ENCODE measurements around the gene PBXIP1.
A peak's percentile ranks its signal among the peaks of the same experiment; 100 is the strongest.

Gene PBXIP1

GRCh38 chr1:154955039-154955717, 721 bp downstream of the PBXIP1 start:
- no peak for DNase-seq

DNA sequence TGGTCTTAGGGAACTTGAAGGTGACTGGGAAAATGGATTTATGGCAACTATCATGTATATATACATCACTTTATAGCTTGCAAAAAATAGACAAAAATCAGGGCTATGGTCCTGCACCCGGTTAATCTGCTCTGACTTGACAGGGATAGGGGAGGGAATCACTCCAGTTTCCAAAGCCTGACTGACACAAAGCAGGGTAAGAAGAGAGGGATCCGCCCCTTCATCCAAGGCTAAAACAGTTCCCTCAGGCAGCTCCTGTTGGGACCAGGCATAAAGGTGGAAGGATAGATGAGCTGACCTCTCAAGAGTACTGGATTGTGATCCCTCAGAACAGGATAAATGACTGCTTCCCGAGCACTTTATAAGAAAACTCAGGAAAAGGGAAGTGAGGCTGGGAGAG, 1.4 kb downstream of the PBXIP1 start:
- DNase-seq = no peak

DNA sequence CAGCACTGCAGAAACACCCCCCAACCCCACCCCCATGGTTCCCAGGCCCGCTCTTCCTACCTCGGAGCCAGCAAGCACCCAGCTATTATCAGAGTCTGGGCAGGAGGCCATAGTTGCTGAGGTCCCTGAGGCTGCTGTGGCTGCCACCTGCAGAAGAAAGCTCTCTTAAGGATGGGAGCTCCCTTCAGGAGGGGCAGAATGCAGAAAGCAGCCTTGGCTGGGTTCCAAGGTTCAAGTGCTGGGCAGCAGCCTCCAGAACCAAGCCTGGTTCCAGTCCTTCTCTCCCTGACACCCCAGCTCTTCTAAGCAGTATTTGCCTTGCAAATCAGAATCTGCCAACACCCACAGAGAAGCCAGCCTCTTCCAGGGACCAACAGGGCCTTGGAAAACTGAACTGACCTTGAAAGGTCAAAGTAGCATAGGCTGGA, 2.3 kb downstream of the PBXIP1 start:
- DNase-seq = no peak

- no peak for DNase-seq
Observed at GRCh38 chr1:154952664-154953063, 3.2 kb downstream of the PBXIP1 start.

DNA sequence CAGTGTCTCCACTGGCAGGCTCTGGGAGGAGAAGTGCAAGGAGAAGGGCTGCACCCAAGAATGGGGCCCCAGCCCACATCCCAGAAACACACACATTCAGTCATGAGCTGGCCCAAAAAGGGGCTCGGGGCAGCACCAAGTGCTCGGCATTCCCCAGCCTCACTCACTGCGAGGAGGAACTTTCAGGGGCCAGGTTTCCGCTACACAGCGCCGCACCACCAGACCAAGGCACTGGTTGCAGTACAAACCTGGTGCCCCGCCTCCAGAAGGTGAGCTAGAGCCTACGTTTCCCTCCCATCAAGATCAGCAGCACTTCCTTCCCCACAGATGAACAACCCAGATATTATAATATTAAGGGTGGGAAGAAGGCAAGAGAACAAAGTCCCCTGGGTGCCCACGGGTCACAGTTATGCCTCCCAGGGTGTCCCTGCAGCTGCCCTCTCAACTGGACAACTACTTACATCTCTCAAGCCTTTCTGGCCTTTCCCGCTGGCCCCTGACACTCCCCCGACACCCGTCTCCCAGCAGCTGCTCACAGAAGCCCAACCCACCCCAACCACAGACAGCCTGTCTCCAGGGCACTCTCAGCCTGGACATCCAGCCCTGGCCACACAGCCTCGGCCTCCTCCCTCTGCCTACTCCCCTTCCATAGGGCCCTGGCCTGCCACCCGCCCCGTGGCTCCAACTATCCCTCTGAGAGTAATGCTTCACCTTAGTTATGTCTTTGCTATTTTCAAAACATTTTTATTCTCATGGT, 3.8 kb downstream of the PBXIP1 start:
- DNase-seq = no peak

- no peak for DNase-seq
Observed at GRCh38 chr1:154948079-154948478, 7.8 kb downstream of the PBXIP1 start.

GRCh38 chr1:154945962-154946850, 9.7 kb downstream of the PBXIP1 start:
- DNase-seq = no peak

DNA sequence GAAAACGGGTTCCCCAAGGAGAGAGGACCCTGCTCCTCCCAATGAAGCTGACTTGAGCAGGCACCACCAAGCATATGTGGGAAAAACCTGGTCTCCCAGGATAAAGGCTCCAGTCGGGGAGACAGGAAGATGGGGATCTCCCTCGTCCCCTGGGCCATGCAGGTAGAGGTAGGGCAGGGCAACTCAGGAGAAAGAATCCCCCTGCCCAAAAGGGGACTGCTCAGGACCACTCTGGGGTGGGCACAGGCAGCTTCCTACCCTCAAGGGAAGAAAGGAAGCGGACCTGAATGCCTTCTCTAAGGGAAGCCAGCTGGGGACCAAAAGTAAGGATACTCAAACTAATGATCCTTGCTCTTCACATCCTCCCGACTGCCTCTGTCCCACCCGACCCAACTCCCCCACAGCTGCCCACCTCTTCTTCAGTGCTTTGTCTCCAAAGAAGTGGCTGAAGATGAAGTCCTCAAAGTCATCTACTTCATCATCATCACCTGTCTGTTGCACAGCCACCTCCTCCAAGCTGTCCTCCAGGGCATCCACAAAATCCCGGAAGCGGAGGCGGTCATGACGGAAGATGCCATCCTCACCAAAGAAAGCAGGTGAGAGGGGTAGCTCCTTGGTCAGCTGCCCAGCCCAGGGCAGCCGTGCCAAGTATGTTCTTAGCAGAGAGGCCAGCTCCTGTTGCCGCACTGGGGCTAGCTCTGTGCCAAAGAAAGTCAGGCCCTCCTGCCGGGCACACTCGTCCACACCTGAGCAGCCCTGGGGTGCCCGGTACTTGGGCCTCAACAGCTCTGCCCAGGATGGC, 10.5 kb downstream of the PBXIP1 start:
- no peak for DNase-seq

DNA sequence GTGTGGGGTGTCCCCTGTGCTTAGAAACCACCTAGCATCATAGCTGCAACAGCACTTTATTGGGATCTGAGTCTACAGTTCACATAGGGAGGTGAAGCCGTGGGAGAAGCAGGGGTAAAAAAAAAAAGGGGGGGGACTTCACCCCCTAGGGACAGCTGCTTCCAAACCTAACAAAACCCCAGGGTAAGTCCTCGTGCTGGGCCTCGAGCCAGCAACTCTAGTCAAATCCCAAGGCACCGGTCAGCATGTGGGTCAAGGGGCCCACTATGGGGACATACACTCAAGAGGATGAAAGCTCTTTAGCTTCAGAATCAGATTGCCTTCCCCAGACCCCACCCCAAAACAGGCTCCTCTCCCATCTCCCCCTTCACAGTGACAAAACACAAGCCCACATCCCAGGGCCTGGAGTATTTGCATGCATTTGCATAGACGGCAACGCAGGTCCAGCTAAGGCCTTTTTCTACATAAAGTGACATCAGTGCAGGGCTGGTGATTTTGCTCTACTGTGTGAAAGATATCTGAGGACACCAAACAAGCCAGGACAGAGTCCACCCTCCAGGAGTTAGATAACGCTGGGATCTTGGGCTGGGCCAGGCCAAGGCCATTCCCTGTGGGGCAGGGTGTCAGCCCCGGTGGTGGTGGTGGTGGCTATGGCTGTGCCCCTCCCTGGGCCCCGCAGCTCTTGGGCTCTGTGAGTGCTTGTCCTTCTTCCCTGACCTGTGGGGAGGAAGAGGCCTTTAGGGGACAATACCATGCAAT, 11.3 kb downstream of the PBXIP1 start:
- no peak for DNase-seq

GRCh38 chr1:154943649-154944400, 12.1 kb downstream of the PBXIP1 start:
- DNase-seq = peak; percentile 28

DNA sequence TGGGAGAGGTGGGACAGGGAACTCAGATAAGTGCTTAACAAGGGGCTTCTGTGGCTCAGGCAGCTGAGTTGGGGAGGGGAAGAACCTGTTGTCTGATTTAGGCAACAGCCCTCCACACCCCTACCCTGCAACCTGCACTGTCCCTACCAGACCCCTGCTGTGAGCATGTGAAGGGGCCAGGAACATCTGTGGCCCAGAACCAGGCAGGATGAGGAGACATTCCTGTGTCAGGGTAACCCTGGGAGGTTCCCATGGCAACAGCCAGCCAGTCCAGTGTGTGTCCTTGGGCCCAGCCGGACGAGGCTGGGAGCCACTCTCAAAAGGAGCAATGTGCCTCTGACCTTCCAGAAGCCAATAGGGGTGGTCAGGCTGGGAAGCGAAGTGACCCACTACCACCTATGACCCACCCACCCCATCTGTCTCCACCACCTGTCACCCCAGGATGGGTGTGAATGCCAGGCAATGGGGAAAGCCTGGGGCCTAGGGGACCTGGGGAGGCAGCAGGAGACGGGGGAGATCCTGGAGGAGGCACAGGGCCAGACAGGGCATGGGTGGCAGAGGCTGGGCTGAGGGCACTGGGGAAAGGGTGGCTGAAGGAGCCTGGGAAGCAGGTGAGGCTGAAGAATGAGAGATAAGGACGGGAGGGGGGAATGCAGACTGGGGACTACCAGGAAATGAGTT, 14.4 kb downstream of the PBXIP1 start:
- DNase-seq = no peak

DNA sequence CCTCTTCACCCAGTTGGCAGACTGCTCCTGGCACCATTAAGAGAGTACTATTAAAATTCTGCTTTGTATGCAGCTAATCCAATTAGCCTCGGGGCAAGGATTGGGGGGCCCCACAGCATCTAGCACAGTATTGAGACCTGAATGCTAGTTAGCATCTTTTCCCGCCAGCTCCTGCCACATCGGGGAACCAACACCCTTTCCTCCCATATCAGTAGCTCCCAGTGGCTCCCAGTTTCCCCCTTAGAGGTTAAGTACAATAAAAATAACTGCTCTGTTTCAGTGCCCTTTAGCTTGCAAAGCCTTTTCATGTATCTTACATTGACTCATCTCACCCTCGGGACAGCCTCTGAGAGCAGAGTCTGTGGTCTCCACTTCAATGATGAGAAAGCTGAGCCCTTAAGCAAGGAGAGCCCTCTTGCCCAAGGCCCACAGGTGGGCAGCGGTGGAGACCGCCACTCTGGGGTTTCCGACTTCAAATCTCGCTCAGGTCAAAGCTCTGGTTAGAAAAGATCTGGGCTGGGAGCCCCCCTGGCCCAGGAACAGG, 15.2 kb downstream of the PBXIP1 start:
- no peak for DNase-seq

DNA sequence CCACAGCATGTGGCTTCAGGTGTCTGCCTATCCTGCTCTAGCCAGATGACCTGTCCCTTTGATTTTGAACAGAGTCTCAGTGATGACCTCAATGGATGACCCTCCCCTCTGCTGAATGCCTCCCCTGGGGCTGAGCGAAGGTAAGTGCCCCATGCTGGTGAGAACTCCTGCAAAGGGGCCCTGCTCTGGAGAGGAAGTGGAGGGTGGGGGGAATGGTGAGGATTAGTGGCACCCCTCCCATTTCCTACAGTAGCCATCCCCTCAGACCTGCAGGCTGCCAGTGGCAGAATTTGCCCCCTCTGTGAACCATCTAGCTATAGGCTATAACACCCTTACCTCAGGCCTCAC, 15.7 kb downstream of the PBXIP1 start:
- no peak for DNase-seq

GRCh38 chr1:154938604-154939399, 17.1 kb downstream of the PBXIP1 start:
- no peak for DNase-seq

DNA sequence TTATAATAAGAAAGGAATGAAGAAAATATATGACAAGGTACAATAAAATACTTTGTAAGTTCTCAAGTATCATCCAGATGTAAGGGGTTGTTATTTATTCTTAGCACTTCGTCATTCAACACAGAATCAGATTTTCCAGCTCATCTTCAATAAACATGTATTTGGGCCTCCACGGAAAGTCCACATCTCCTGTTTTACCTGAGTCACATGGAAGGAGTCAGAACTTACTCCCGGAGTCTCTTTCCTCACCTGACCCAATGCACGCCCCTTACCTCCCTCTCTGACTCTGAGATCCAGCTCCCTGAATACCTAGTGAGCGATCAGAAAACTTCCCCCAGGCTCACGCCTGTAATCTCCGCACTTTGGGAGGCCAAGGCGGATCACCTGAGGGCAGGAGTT, 17.9 kb downstream of the PBXIP1 start:
- DNase-seq = no peak

GRCh38 chr1:154937085-154937987, 18.6 kb downstream of the PBXIP1 start:
- DNase-seq = peak; percentile 99

- DNase-seq = peak; percentile 99
Observed at GRCh38 chr1:154936555-154937084, 19.3 kb downstream of the PBXIP1 start, which contains the start of gene PMVK. Gene PMVK, minus strand, starts transcription at chr1:154936719. Its CDS starts 34 bp downstream, at chr1:154936685.

All from KG1 (cell line).